Stimulated activated naive CD4-positive, alpha-beta T cell treated with Interleukin-2 at 50 U/mL for 16 hours (primary cell): ENCODE results near the gene APOBEC3C.
"Not testable (repeated sequence)": the region's sequence is repeated elsewhere in the genome, so short reads cannot be mapped to it uniquely, and the experiment has no call there.

ENCODE experiments used
- DNase-seq: peaks from one replicate; lab custom pipeline; 2025; lab: John Stamatoyannopoulos, UW

The APOBEC3C gene

DNA sequence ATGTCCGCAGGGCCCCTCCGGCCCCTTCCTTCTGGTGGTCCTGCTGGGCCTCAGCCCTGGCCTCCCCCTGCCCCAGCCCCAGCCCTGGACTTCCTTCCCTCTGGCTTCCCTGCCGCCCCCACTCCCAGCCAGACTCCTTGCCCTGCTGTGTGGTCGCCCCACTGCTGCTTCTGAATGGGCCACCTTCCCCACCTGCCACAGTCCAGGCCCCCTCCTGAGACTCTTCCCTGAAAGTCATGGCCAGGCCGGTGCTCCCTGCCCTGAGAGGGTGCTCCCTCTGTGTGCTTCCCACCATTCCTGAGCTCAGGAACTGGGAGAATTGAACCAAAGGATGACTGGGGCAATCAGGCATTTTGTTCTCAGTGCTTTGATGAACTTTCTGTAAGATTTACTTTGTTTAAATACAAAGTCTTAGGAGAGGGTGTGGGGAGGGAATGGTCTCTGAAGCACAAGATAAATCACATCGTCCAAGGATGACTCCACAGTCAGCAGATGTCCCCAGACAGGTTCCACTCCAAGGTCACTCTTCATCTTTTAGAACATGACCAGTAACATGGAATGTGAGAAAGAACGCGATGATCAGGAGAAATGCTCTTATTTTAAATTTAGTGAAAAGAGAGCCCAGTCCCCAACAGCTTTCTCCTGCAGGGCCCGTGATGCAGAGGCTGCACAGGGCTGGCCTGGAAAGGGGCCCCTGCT is 7.6 kb downstream of the APOBEC3C start:
- no peak for DNase-seq

DNA sequence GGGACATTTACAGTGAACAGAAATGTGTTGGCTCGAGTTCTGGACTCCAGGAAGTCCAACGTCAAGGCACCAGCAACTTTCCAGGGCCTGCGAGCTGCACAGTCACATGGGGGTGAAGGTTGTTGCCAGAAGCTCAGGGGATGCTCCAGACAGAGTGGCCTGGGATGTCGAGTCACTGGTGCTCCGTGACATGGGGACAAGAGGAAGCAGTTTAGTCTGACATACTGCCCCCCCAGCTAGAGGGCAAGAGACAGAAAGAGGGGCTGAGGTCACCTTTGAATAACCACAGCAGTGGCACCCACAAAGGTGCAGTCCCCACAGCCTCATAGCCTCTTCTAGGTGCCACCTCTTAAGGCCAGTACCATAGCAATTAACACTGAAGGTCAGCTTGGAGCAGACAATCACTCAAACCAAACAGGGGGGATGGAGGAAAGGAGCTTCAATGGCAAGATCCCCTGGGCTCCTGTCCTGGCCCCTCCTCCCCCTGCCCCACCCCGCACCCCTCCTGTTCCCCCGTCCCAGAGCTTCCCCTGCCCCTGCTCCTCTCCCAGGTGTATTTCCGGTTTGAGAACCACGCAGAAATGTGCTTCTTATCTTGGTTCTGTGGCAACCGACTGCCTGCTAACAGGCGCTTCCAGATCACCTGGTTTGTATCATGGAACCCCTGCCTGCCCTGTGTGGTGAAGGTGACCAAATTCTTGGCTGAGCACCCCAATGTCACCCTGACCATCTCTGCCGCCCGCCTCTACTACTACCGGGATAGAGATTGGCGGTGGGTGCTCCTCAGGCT is 10.7 kb downstream of the APOBEC3C start:
- no peak for DNase-seq

DNA sequence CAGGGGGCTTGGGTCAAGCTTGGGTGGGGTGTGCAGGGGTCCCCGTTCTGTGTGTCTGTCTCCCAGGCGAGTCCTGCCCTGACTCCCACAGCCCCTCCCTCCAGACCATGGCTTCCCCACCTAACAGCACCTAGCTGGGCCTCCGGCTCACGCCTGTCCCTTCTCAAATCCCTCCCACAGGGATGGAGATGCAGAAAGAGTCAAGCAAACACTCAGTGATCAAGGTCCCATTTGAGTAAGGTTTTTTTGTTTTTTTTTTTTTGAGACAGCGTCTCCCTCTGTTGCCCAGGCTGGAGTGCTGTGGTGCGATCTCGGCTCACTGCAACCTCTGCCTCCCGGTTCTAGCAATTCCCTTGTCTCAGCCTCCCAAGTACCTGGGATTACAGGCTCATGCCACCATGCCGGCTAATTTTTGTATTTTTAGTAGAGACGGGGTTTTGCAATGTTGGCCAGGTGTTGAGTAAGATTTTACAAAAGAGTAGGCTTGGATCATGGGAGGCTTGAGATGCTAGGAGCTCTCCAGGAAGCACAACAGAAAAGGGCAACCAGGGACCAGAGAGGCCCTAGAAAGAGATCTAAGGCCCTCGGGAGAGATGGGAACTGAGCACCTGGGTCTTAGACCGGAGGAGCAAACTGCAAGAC is 12.6 kb downstream of the APOBEC3C start:
- DNase-seq: no peak

DNA sequence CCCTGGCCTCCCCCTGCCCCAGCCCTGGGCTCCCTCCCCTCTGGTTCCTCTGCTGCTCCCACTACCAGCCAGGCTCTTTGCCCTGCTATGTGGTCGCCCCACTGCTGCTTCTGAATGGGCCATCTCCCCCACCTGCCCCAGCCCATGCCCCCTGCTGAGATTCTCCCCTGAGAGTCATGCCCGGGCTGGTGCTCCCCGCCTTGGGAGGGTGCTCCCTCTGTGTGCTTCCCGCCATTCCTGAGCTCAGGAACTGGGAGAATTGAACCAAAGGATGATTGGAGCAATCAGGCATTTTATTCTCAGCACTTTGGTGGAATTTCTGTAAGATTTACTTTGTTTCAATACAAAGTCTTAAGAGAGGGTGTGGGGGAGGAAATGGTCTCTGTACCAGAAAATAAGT is 13.7 kb downstream of the APOBEC3C start:
- no peak for DNase-seq

DNA sequence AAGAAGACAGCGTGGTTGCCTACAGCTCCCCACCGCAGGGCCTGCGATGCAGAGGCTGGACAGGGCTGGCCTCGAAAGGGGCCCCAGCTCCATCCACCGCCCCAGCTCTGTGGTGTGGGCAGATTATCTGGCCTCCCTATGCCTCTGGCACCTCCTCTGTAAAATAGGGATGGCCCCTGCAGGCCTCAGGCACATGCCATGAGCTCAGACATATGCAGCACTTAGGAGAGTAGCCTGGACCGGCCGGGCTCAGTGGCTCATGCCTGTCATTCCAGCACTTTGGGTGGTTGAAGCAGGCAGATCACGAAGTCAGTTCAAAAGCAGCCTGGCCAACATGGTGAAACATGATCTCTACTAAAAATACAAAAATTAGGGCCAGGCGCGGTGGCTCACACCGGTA is 14.2 kb downstream of the APOBEC3C start:
- no peak for DNase-seq

DNA sequence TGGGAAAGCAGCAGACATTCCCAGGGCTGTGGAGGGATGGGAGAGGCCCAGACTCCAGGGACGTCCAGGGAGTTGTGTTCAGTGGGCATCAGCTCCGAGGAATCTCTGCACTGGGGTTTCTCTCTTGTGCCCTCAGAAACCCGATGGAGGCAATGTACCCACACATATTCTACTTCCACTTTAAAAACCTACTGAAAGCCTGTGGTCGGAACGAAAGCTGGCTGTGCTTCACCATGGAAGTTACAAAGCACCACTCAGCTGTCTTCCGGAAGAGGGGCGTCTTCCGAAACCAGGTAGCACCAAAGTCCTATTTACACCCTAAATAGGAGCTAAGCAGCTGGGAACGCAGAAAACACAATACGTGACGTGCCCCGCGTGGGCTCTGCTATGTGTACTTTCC is 15.2 kb downstream of the APOBEC3C start:
- no peak for DNase-seq

DNA sequence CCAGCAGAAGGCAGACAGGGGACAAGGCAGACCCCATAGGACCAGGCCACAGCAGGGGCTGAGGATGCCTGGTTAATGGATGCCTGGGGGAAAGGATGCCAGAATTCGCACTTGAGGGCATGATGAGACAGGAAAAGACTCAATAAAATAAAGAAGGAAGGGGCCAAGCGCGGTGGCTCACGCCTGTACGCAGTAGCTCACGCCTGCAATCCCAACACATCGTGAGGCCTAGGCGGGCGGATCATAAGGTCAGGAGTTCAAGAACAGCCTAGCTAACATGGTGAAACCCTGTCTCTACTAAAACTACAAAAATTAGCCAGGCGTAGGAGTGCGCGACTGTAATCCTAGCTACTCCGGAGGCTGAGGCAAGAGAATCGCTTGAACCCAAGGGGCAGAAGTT is 16.6 kb downstream of the APOBEC3C start:
- no peak for DNase-seq

DNA sequence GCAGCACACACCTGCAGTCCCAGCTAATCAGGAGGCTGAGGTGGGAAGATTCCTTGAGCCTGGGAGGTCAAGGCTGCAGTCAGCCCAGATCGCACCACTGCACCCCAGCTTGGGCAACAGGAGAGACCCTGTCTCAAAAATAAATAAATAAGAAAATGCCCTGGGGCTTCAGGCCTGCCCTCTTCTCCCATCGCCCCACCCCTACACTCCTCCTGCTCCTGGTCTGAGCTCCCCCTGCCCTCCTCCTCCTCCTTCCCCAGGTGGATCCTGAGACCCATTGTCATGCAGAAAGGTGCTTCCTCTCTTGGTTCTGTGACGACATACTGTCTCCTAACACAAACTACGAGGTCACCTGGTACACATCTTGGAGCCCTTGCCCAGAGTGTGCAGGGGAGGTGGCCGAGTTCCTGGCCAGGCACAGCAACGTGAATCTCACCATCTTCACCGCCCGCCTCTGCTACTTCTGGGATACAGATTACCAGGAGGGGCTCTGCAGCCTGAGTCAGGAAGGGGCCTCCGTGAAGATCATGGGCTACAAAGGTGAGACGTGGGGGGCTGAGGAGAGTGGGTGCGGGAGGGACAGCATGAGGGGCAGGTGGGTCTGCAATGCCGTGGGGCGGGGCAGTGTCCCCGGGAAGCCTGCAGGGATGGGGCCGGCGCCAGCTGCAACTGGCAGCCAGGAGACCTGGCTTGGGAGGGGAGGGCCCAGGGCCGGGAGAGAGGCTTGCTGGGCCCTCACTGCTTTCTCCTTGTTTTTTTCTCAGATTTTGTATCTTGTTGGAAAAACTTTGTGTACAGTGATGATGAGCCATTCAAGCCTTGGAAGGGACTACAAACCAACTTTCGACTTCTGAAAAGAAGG is 17.6 kb downstream of the APOBEC3C start:
- not testable (repeated sequence) for DNase-seq

DNA sequence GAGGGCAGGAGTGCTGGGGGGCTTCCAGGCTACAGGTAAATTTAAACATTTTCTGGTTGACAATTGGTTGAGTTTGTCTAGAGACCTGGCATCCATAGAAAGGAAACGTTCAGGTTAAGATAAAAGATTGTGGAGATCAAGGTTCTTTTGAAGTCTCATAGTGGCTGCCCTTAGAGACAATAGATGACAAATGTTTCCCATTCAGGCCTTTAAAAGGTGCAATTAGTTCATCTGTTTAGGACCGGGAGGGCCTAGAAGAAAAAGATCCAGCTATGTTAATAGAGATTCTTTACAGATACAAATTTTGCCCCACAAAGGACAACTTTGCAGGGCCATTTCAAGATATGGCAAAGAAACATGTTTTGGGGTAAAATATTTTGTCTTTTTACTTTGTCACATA is 23.0 kb downstream of the APOBEC3C start:
- DNase-seq: not testable (repeated sequence)

DNA sequence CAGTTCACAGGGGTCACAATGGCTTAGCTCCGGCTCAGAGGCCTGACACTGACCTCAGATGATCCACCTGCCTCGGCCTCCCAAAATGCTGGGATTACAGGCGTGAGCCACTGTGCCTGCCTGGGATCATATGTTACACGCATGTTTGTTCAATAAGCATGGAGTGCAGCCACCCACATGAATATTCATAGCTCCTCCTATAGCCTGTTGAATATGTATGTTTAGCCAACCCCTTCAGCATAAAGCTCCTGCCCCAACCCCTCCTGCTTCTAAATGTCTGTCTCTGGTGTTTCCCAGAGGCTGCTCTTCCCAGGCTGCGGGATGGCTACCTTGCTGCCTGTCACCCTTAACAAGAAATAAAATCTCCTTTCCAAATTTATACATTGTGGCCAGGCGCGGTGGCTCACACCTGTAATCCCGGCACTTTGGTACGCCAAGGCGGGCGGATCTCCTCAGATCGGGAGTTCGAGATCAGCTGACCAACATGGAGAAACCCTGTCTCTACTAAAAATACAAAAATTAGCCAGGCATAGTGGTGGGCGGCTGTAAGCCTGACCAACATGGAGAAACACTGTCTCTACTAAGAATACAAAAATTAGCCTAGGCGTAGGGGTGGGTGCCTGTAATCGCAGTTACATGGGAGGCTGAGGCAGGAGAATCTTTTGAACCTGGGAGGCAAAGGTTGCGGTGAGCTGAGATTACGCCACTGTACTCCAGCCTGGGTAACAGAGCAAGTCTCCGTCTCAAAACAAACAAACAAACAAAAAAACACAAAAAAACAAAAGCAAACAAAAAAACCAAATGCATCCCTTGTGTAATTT is 25.5 kb downstream of the APOBEC3C start:
- no peak for DNase-seq

DNA sequence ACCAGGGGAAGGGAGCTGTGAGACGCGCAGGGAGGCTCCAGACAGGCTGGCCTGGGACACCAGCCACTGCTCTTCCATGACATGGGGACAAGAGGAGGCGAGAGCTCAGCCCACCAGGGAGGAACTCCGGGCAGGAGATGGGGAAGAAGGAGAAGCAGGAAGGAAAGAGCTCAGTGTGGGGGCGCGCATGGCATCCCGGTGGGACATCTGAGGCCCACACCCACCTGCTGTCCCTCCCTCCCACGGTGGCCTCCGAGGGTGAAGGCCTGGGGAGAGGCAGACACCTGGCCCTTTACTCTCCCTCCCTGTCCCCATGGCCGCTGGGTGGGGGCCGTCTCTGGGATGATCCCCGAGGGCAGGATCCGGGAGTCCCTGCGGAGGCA is 26.1 kb downstream of the APOBEC3C start:
- not testable (repeated sequence) for DNase-seq

DNA sequence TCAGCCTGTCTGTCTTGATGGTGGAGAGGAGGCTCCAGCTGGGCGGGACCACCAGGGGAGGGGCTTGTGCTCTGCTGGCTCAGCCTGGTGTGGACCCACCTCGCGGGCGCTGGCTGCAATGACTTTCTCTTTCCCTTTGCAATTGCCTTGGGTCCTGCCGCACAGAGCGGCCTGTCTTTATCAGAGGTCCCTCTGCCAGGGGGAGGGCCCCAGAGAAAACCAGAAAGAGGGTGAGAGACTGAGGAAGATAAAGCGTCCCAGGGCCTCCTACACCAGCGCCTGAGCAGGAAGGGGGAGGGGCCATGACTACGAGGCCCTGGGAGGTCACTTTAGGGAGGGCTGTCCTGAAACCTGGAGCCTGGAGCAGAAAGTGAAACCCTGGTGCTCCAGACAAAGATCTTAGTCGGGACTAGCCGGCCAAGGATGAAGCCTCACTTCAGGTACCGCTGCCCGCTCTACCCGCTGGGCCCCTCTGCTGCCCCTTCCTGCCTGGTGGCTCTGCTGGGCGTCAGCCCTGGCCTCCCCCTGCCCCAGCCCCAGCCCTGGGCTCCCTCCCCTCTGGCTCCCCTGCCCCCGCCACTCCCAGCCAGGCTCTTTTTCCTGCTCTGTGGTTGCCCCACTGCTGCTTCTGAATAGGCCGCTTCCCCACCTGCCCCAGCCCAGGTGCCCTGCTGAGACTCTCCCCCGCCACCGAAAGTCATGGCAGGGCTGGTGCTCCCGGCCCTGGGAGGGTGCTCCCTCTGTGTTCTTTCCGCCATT is 26.7 kb downstream of the APOBEC3C start, which contains the start of gene APOBEC3F:
Gene APOBEC3F (plus strand): TSS at position 327 of the 759 bp plus-strand sequence. CDS start 97 bp downstream, at position 424.
- DNase-seq: peak; percentile 33

DNA sequence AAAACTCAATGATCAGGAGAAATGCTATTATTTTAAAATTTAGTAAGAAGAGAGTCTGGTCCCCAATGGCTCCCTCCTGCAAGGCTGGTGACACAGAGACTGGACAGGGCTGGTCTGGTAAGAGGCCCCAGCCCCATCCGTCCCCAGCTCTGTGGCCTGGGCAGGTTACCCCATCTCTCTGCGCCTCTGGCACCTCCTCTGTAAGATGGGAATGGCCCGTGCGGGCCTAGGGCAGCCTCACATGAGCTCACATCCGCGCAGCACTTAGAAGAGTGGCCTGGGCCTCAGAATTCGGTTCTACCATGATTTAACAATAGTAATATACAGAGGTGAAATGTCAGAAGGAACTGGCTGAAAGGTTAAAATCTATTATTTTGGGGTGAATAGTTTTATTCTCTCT is 27.9 kb downstream of the APOBEC3C start:
- no peak for DNase-seq

DNA sequence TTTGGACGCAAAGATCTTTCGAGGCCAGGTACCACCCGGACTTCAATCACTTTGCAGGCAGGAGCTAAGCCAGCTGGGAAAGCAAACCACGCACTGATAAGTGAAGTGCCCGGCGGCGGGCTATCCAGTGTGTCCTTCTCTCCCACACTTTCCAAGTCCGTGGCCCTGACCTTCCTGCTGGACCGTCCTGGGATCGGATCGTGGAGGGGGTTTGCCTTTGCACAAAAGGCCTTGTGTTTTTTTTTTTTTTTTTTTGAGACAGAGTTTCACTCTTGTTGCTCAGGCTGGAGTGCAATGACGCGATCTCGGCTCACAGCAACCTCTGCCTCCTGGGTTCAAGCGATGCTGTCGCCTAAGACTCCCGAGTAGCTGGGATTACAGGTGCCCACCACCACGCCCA is 29.0 kb downstream of the APOBEC3C start:
- DNase-seq: not testable (repeated sequence)

DNA sequence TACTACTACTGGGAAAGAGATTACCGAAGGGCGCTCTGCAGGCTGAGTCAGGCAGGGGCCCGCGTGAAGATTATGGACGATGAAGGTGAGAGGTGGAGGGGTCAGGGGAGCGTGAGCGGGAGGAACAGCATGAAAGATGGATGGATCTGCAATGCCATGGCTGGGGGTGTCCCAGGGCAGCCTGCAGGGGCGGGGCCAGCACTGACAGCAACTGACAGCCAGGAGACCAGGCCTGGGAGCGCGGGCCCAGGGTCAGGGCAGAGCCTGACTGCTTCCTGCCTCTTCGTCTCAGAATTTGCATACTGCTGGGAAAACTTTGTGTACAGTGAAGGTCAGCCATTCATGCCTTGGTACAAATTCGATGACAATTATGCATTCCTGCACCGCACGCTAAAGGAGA is 31.1 kb downstream of the APOBEC3C start:
- not testable (repeated sequence) for DNase-seq

DNA sequence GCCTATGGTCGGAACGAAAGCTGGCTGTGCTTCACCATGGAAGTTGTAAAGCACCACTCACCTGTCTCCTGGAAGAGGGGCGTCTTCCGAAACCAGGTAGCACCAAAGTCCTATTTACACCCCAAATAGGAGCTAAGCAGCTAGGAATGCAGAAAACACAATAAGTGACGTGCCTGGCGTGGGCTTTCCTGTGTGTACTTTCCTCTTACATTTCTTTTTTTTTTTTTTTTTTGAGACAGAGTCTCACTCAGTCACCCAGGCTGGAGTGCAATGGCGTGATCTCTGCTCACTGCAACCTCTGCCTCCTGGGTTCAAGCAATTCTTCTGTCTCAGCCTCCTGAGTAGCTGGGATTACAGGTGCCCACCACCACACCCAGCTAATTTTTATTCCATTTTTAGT is 35.4 kb downstream of the APOBEC3C start:
- not testable (repeated sequence) for DNase-seq

DNA sequence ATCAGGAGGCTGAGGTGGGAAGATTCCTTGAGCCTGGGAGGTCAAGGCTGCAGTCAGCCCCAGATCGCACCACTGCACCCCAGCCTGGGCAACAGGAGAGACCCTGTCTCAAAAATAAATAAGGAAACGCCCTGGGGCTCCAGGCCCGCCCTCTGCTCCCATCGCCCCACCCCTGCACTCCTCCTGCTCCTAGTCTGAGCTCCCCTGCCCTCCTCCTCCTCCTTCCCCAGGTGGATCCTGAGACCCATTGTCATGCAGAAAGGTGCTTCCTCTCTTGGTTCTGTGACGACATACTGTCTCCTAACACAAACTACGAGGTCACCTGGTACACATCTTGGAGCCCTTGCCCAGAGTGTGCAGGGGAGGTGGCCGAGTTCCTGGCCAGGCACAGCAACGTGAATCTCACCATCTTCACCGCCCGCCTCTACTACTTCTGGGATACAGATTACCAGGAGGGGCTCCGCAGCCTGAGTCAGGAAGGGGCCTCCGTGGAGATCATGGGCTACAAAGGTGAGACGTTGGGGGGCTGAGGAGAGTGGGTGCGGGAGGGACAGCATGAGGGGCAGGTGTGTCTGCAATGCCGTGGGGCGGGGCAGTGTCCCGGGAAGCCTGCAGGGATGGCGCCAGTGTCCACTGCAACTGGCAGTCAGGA is 37.9 kb downstream of the APOBEC3C start:
- DNase-seq: not testable (repeated sequence)

DNA sequence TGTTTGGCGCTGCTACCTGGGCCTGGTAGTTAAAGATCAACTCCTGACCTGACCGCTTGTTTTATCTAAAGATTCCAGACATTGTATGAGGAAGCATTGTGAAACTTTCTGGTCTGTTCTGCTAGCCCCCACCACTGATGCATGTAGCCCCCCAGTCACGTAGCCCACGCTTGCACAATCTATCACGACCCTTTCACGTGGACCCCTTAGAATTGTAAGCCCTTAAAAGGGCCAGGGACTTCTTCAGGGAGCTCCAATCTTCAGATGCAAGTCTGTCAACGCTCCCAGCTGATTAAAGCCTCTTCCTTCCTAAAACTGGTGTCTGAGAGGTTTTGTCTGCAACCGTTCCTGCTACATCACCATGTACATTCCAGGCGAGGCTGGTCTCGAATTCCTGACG is 41.6 kb downstream of the APOBEC3C start:
- no peak for DNase-seq

DNA sequence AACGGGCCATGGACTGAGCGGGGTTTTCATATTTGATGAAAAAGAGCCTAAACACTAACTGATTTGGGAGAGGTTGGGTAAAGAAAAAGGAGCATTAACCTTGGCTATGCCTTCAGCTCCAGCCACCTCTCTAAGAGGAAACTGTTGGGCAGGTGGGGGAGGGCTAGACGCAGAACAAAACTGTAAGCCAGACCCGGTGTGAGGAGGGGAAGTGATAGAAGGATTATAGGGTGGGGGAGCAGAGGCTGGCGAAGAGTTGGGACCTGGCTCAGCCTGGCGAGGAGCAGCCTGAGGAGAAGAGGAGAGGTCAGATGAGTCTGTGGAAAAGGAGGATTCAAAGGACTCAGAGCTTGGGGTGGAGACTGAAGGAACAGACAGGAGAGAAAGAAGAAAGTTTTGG is 47.2 kb downstream of the APOBEC3C start:
- not testable (repeated sequence) for DNase-seq

DNA sequence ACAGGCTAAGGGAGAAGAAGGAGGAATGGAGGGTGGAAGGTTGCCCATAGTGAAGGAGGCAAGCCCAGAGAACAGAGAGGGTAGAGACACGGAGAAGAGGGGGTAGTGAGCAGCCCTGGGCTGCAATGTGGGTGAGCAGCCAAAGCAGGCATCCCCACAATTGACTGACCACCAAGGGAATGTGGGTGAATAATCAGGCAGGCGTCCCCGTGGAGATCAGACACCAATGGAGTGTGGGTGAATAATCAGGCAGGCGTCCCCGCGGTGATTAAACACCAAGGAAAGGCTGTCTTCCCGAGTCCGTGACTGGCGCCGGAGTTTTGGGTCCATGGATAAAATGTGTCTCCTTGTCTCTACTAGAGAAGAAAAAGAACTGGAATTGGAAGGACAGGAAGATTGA is 47.9 kb downstream of the APOBEC3C start:
- DNase-seq: not testable (repeated sequence)
